Stimulated activated CD4-positive, alpha-beta T cell treated with anti-CD3 and anti-CD28 coated beads, TNF-alpha, amount 100 ng/mL, for 48 hours (primary cell): ENCODE data around the gene SAMD4A.

Source experiments
- DNase-seq, 3 donors: peaks; one replicate each; pipeline ENCODE4 v3.0.0-alpha.2; 2020; ENCODE audit warnings: low read depth in 3 of 3

The SAMD4A gene

DNA sequence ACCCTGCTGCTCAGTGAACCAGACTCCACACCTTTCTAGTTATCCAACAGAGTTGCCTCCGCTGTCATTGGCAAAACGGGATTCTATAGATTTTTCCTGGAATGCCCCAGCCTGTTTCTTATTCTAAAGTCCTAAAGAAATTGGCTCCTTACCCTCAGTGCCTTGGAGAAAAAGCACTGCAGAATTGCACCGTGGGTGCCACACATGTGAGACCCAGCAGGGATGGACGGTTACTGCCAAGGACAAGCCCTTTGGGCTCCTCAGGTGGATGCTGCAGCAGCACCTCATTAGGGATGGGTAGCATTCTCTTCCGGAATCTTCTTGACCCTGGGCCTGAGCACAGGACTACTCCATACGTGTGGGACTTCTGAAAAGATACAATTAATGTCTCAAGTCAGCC lies 214.2 kb downstream of the SAMD4A start:
- no peak for DNase-seq

DNA sequence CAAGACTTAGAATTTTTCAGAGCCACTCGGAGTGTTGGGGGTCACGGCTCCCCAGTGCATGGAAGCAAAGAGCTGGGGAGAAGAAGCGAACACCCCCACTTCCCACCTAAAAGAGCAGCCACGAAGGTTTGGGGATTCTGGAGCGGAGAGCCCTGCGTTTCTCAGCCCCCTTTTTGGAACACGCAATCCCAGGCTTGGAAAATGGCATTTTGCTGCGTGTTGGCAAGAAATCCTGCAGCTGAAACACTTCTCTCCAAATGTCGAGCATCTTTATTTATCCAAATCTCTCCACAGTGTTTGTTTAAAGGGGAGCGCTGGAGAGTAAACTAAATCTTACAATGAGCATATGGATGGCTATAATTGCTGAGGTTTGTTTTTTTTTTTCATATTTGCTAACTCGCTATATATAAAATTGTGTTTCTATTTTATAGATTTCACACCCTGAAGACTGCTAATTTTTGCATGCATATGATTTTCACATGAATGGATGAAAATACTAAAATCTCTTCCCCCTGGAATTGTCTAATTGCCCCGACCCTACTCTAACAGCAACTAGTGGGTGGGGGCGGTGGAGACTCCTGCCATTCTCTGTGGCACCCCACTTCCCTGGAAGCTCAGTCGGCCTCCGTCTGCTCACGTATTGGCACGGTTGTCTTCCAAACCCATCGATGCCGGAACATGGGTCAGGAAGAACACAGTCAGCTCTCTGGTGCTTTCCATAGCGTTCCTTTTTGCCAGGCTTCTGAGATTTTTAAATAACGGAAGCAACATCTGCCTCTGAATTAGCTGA lies 215.2 kb downstream of the SAMD4A start:
- no peak for DNase-seq

DNA sequence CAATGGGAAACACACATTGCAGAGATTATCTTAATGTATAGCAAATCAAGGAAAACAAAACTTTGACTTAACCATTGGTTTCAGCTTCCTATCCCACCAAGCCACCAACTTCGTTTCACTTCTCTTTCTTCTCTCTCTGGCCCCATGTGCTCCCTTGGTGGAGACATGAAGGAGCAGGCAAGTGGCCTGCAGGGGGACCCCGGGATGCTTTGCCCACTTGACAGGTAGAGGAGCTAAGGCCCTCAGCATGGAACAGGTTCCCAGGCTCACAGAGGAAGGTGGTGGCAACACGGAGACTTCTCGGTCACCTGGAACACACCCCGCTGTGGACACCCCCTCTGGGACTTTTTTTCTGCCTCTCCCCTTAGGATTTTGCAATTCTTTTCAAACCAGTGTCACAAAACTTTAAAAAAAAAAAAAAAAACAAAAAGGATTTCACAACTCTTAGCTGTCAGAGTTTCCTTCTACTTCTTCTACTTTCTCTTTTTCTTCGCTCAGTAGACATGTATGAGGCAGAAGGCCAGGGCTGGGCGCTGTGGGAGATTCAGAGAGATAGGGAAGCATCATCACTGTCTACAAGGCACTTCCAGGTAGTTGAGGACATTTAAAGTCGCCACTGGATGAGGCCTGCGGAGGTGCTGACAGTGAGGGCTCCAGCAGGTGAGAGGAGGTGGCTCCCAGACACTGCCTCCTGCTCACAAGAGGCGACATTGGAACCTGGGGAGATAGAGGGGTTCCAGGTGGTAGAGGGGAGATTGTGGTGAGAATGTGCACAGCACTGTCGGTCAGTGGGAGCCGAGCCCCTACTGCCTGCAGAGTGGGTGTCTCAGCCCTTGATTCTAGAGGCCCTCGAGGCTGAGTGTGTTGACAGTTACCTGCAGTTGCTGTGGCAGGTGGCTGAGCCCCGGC lies 216.1 kb downstream of the SAMD4A start:
- no peak for DNase-seq

DNA sequence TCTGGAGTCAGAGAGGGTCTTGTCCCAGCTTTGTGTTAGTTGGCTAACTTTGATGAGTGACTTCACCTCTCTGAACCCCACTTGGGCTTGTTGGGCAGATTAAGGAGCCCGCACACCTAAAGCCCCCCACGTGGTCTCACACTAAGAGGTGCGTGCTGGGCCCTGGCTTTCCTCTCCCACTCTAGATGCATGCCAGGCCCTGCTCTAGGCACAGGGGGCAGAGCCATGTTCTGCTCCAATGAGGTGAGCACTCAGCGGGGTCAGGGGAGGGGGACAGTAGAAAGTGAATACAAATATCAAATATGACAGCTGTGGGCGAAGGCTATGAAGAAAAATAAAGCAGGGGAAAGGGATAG lies 216.7 kb downstream of the SAMD4A start:
- DNase-seq, result no peak

DNA sequence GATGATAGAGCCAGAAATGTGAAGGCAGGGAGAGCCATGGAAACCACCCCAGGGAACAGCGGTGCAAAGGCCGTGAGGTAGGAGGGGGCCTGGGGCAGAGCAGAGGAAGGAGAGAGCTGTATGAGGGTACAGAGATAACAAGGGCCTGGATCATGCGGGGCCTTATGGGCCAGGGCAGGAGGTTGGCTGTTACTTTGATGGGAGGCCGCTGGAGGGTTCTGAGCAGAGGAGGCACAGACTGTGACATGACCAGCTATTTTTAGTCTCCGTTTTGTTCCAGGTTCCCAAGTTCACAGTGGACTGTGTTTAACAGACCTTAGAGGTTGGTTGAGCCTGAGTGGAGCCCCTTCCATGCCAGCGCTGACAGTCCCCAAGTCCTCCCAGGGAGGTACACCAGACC lies 217.1 kb downstream of the SAMD4A start:
- DNase-seq, result no peak

DNA sequence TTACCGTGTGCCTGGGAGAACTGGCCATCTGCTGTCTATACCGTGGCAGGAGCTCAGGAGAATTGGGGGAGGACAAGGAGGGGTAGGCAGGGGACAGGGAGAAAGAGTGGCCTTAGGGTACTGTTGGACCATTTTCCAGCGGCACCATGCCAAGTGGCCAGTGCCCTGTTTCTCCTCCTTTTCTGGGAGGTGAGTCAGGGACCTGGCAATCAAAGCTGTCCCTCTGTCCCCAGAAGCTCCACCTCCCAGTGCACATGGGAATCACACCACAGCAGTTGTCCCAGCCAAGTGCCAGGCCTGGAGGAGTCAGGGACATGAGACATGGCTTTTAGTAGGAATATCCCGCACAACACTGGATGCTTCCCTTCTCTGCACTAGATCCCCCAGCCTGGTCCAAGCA lies 217.7 kb downstream of the SAMD4A start:
- DNase-seq, result no peak

DNA sequence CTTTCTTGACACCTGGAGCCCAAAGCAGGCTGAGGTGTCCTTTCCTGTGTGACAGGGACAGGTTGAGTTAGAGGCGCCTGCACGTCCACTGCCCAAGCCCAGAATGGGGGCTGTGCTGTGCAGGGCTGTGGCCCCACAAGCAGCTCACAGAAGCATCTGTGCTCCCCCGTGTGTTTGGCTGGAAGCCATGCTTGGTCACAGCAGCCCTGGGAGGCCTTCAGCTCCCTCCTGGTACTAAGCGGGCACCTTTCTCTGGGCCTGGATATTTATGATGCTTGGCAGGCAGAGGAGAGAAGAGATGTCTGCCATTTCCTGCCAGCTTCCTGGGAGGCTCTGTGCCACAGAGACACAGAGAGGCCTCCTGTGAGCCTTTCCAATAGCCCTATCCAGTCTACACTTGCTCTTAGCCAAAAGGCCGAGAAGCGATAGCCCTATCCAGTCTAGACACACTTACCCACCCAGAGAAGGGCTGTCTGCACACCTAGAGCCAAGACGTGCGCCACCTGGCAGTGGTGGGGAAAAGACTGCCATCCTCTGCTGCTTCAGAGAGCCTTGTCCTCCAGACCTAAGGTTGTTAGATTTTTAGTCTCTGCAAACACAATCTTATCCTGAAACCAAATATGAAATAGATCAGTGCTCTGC lies 218.3 kb downstream of the SAMD4A start:
- DNase-seq, result no peak

DNA sequence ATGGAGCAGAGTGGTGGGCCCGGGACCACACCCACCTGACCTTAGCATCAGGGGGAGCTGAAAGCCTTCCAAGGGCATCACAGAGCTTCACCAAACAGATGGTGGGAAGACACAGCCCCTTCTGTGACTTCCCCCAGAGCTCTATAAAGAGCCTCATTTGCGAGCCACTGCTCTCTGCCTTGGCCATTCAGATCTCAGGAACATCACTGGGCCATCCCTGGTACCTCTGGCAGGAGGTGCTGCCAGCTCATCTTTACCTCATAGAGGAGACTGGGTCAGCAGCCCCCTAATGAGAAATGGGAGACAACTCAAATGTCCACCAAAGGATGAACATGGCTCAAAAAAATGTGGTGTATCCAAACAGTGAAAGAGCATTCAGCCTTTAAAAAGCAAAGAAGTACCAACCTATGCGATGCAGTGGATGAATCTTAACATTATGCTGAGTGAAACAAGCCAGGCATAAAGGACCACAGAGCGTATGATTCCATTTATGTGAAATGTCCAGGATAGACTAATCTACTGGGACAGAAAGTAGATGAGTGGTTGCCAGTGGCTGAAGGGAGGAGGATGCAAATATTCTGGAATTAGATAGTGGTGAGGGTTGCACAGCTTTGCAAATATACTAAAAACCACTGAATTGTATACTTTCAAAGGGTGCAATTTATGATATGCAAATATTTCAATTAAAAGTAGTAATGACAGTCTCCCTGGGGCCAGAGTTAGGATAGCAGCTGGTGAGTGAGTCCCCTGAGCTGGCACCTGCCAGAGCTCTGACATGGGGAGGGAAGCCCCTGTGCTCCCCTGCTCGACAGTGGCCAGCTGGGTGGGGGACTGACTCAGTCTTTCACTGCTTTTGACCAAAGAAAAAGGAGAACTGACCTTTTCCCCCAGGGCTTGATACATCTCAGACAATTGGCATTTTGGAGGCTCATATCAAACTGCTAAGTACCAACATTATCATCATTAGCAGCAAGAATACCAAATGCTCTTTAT lies 219.1 kb downstream of the SAMD4A start:
- DNase-seq, result no peak

DNA sequence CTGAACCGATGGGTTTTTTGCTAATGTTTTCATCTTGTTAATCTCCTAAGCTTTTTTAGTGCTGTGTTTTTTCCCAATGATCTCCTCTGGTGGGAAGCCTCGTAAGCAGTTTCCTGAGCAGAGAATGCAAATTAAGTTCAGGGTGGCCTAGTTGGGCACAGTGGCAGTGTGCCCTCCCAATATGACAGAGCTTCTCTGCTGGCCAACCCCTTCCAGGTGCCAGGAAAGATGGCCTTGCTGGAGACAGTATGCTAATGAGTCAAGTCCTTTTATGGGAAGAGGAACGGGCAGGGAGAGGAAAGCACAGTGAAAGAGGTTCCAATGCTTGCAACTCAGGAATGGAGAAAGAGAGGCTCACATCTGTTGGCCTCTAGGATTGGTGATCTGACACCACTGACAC lies 219.9 kb downstream of the SAMD4A start:
- no peak for DNase-seq

DNA sequence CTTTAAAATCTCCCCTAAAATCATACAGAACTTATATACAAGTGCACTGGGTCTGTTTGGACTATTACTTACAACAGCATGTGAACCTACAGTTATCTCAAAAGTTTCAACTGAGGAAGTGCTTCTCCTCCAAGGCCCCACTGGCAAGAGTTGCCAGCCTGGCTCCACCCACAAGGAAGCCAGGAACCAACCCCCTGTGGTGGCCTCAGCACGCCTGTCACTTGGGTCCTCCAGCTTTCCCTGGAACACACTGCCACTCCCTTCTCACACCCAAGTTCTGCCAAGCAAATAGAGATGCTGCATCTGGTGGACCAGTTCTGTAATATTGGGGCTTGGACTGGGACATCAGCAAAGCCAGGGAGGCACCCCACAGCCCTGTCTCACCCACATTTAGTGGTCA lies 220.3 kb downstream of the SAMD4A start:
- no peak for DNase-seq

DNA sequence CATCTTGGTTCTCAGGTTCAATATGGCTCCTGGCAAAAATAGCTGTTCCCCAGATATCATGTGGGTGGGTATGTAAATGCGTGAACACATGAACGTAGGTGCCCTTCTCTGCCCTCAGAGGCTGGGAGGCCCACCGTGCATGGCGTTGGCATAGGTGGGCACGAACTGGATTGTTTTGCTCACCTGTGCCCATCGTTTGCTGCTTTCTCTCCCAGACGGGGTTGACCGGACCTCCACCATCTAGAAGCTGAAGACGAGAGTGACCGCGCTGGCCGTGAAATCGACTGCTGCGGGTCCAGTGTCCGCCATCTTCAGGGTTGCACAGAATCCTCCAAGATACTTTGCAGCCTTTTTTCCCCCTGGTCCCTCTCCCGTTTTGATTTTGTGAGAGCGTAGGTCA lies 221.8 kb downstream of the SAMD4A start:
- DNase-seq, result no peak

DNA sequence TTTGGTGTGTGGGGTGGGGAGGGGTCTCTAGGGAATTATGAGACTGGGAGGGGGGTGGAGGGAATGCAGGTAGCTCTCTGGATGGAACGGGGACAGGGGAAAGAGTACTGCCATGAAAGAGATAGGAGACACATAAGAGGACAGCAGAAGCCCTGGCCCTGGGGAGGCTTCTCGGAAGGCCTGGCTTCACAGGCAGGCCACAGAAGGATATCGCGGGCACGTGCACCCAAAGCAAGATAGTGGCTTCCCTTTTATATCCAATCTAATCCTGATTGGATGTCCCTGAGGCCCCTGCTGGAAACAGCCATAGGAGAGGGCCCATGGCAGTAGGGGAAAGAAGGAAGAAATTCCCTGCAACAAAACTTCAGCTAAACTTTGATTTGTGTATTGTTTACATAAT lies 222.2 kb downstream of the SAMD4A start:
- no peak for DNase-seq

DNA sequence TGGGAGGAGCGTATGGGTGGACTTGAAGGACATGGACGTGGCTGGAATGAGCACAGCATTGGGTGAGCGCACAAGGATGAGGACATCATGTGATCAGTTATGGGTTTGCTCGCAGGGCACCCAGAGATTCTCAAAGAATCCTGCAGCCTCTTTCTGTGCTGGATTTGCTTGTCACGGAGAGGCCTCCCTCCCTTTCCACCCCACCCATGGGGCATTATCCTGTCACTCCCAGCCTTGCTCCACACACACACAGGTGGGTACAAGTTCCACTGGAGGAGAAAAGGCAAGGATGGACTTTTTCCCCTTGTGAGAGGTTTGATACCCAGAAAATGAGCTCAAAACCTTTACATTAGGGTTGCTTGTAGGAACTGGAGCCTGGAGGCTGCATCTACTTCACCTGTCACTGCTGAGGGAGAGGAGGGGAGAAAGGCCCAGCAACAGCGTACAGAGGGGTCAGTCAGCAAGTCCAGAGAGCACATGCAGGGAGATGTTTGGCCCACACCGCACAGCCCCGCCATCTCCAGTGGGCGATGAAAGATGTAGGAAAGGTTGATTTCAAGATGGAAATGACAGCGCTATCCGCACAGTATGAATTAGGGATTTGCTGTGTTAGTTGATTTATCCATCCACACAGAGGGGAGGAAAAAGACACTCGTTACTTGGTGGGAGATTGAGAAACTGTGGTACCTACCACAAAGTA lies 223.0 kb downstream of the SAMD4A start:
- no peak for DNase-seq

DNA sequence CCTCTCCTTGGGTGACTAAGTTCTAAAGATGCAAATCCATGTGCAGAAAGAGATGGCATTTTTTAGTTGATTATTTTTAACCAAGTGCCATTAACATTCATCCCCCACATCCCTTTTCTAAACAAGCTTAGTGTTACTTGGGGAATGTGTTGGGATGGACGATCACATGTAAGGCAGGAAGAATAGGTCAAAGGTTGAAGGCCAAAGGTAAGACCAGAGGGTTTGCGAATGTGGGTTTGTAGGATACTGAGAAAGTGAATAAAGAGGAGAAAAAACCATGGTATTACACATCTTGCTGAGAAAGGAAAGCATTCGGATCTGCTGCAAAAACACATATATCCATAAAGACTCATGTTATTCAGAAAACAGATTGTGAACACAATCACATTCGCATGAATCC lies 224.1 kb downstream of the SAMD4A start:
- no peak for DNase-seq

DNA sequence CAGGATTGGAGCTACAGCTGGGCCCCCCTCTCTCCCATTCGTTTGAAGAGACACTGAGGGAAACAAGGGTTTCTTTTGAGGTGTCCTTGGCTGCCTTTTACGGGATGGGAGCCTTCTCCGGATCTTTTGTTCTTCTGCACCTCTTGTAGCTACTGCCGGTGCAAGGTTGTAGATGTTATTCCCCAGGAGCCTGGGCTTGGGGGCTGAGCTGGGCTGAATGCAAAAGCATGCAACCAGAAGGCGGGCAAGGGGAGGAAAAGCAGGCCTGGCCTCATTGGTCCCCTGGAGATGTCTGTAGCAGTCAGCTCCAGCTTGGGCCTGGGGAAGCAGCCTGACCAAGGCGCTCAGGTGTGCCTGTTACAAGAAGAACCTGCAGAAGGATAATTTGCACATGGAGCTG lies 225.4 kb downstream of the SAMD4A start:
- DNase-seq, result no peak

DNA sequence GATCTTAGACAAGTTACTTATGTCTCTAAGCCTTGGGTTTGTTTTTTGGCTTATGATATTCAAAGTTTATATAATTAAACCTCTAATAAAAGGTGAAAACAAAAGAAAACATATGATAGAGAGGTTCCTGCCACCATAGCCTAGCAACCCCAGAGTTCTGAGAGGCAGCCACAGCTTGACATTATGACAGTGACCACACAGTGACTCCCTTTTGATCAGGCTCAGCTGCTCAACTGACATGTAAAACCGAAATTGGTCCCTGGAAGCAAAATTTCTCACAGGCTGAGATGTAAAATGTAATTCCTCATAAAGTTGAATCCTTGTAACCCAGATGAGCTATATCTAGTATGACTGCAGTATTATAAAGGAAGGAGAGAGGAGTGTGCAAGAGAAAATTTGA lies 227.2 kb downstream of the SAMD4A start:
- DNase-seq, result no peak

DNA sequence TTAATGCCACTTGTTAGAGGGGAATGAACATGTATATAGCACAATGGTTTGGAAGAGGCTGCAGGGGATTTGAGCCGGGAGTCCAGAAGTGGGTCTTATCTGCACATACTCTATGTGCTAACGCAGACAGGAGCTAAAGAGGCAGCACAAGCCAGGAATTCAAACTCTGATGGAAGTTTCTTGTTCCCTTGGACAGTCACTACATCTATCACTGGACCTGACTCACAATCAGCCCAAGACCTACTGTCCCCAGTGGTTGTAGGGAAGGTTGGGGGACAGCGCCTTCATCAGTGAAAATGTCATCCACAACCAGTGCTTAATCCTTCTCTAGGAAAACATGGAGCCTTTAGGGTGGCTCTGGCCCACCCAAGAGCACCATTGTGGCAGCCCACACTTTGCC lies 227.9 kb downstream of the SAMD4A start:
- DNase-seq, result no peak

DNA sequence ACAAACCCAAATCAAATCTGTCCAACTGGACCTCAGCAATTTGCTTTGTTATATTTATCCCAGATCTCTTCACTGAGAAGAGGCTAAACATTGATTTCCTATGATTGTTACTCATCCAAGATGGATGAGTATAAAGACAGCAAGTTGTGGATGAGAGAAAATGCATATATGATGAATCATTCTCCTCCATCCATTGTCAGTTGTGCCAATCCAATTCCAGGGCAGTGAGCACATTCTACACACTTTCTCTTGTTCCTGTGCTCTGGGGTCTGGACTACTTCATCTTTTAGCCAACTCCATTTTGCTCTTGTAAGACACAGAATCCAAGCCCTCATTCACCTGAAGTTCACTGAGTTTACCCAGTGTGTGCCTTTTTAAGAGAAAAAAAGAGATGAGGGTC lies 230.0 kb downstream of the SAMD4A start:
- no peak for DNase-seq

DNA sequence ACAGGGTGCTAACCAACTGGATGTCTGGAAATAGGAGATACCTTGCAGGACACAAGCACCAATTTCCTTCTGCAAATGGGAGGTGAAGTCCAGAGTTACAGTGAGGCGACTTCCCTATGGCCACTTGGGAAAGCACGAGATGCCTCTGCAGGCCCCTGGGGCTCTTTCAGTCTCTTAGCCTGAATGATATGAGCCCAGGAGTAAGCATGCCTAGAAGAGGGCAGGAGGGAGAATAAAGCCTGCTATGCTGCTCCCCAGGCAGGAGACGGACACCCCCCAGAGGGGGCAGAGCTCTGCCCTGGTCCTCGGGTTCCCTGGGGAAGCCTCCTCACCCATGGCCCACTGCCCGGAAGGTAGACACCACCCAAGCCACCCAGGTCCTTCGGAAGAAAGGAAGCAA lies 230.6 kb downstream of the SAMD4A start:
- no peak for DNase-seq

DNA sequence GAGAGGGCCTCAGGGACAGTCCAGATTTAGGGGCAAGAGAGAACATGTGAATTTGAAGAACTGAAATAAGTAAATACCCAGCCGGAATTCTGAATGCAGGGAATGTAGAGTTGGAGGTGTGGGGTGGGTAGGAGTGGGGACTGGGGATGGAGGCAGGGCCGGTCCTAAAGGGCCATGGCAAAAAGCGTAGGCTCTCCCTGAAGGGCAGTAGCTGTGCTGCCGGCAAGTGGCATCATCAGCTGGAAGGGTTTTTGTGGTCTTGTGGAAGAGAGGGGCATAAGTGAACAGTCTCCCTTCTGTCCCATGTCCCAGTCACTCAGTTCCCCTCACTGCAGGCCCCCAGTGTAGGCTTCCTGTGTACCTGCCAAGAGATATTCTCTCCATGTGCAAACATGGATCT lies 231.1 kb downstream of the SAMD4A start:
- no peak for DNase-seq
